ENCODE results near the gene FBXW7.

Gene FBXW7

DNA sequence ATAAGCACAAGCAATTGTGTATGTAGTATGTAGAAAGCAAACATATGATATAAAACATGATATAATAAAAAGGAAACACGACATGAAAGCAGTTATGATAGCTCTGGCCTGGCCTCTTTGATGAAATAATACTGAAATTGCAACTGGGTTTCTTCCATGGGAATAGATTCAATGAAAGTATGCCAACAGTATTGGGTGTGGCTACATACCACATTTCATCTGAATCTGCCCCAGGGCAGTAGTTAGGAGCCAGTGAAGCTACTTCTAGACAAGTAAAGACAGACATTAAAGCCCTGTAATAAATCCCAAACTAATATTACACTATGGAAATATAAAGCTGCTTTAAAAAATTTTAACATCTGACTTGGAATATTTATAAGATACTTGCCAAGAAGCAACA lies 207.3 kb downstream of the FBXW7 start:
- DNase-seq (ENCODE audit: low read depth): no peak

DNA sequence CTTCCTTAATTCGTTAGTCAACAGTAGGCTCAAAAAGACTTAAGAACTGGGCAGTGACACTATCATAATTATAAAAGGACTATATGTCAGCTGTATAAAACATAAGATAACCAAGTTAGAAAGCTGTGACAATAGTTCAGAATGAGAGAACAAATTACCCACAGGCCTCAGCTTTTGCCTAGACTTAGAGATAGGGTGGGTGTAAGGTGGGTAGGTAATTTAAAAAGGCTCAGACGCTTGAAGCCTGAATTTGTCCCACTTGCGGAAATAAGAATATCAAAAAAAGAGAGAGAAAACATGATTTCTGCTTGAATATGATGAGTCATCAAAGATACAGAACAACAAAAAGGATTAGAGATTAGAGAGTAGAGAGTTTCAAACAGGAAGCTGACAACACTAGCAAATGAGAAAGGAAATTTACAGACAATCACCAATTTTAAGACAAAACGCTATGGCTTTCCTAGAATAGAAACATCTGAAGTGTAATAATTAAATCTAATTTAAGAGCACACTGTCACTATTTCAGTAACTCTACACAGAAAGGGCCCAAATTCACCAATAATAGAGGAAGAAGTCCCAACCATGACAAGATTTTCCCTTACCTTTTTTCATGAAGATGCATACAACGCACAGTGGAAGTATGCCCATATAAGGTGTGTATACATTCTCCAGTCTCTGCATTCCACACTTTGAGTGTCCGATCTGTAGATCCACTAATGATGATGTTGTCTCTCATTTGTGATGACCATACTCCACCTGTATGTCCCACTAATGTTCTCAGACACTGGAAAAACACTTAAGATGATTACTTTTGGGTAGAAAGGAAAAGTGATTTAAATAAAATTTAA lies 208.1 kb downstream of the FBXW7 start:
- DNase-seq (ENCODE audit: low read depth): no peak

DNA sequence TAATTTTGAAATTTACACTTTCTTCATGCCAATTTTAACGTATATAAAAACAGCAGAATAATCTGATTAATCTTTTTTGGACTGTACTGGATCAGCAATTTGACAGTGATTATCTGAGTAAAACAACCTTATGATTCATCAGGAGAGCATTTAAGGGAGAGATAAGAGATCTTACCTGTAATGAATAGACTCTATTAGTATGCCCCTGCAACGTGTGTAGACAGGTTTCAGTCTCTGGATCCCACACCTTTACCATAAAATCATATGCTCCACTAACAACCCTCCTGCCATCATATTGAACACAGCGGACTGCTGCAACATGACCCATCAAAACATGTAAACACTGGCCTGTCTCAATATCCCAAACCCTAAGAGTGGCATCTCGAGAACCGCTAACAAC lies 210.1 kb downstream of the FBXW7 start:
- no peak for DNase-seq (ENCODE audit: low read depth)

DNA sequence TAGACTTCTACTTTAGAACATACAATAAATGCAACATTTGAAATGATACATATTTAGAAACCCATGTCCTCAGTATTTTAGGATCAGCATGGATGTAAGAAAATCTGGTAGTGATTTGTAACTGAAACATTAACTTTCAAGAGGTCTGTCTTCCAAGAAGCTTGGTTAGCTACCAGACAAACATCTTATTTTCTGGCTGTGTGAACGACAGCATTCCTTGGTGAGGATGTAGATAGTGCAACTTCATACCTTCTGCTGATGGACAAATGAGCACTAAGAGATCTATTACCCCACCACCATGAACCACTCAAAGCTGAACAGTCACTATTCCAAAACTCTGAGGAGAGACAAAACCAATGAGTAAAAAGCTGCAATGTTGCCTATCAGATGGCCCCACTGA lies 212.7 kb downstream of the FBXW7 start:
- no peak for DNase-seq (ENCODE audit: low read depth)

DNA sequence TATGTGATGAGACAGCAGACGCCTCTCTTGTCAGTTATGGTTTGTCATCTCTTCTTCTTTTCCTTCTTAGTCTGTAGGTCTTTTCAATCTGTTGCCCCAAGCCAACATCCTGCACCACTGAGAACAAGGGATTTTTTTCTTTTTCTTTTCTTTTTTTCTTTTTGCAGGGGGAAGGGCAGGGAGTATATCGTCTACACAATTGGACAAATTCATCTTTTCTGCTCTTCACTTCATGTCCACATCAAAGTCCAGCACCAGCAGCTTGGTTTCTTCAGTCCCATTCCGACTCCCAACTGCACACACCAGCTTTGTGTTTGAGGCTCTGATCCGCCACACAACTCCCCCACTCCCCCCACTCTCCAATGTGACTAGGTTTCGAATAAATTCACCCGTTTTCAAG lies 213.2 kb downstream of the FBXW7 start:
- DNase-seq (ENCODE audit: low read depth): no peak

DNA sequence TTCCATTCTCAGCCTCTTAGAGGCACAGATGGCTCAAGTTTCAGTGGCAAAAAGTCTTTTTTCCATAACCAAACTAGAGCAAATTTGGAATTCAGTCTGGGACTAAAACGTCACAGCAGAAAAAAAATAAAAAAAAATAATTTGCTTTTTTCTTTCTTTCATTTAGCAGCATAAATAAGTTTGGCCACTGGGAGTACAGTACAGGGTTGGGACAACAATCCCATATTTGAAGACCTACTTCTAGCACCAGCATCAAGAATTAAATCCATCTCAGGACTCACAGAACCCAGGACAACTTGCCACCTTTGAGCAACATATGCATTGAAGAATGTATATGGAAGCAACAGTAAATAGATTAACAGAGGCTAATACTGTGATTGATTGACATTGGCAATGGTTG lies 214.0 kb downstream of the FBXW7 start:
- no peak for DNase-seq (ENCODE audit: low read depth)

DNA sequence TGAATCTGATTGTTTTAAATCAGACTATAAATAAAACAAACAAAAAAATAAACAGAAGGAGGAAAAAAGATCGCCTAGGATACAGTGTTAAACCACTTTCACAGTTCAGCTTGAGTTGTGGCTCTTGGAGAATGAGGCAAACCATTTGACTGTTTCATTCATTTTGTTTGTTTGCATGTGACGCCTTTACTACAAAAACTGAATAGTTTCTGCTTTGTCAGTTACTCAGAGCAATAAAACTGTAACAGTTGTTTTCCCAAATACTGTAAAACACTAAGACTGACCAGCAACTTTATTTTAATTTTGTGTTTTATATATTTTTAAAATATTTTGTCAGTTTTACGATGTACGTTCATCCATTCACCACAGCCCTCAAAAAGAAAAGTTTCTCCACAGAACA lies 214.5 kb downstream of the FBXW7 start:
- DNase-seq (ENCODE audit: low read depth): no peak

DNA sequence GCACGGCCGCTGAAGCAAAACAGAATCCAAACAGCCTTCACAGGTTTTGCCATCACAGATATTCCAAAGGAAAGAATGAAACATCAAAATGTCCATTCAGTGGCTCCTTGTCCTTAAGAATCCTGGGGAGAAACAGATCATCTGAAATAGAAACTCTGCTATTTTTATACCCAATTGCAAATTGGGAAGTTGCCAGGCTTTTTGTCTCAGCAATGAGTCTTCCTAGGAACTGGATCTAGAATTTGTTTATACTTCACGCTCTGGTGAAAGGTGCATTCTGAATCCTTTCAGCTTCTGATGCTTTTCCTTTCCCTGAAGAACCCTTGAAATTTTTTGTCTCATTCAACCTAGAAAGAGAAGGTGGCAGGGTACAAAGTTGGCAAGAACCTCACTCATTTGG lies 218.9 kb downstream of the FBXW7 start:
- DNase-seq (ENCODE audit: low read depth): no peak

DNA sequence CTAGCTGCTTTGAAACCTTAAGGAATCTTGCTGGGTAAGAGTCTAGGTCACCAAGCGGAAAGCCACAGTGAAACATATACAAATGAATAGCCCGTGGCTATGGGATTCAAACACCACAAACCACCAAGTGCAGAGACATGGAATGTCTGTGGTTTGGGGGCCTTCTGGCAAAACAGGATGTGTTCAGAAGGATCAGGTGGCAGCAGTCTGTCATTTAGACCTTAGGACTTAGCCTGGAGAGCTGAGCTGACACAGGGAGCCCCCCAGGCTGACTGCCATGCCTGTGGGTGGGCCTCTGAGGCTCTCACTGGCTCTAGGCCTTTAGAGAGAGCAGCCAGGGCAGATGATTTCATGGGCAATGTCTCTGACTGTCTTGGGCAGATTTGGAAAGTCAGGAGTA lies 225.6 kb downstream of the FBXW7 start:
- no peak for DNase-seq (ENCODE audit: low read depth)

DNA sequence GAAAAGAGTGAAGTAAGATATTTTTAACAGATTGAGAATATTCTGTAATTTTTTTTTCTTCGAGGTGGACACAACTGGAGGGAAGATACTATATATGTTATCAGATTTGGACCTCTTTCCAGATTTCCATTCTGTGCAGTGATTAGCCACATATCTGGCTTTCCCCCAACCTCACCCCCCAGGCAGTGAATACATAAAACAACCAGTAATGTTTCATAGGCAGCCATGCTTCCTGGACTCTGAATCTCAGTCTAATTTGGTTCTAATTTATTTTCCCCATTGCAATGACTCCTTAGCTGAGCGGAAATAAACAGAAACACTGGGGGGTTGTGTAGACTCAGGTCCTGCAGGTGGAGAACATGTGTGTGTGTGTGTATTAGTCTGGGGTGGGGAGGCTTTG lies 226.5 kb downstream of the FBXW7 start:
- DNase-seq (ENCODE audit: low read depth): no peak

DNA sequence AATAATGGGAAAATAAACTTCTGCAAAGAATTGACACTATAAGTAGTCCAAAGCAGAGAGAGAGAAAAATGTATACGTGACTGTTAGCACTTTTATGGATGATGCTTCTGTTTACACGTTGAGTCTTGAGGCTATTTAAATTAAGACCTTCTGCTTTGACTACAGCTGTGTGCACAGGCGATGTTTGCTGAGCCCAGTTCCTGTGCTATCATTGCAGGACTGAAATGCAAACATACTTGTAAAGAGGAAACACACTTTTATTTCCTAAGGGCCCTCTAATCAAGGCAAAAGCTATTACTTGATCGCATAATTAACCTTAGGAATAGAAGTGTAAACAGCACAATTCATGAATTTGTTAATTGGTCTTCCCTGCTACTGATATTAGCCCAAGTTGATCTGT lies 226.9 kb downstream of the FBXW7 start:
- no peak for DNase-seq (ENCODE audit: low read depth)

DNA sequence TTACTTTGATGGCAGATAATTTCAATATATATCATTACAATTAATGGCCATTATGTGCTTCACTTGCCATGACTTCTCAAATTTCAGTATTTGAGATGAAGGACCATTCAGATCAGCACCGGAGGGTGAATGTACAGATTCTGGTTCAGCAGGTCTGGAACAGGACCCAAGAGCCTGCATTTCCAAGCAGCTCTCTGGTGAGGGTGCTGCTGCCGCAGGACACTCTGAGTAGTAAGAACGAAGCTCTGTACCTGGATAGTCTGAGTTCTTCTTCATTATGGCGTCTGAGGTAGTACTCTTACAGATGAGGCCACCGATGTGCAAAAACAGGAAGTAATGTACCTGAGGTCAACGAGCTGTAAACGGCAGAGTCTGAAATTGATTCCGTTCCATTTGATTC lies 228.2 kb downstream of the FBXW7 start:
- DNase-seq (ENCODE audit: low read depth): no peak

DNA sequence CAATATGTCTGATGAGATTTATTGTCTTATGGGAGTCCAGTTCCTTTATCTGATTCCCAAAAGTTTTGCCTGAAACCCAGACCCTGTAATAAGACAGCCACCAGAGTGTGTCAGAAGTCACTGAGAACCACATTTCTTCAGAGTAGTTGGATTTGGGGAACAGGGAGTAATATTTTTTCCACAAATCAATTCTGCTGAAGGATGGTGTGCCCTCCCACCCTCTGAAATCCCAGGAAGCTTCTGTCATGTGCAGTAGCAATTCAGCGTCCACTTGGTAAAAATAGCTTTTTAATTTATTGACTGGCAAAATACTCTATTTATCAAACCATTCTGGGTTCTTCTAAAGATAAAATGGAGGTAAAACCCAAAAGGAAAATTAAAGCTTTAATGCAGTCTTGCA lies 229.4 kb downstream of the FBXW7 start:
- no peak for DNase-seq (ENCODE audit: low read depth)

DNA sequence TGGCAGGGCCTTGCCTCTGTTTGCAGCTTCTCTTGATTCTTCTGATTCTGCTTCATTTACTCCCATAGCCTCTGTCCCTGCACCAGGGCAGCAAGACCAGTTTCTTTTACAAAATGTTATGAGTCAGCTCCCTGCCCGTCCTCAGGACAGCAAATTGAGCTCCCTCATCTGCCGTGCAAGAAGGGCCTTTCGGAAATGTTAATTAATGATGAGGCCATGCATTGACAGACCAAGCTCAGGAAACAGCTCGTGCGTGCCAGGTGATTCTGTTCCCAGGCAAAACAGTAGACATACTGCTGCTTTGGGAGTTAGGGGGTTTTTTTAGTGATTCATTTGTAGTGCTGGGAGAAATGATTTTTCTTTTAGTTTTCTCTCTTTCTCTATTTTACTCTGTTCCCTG lies 231.7 kb downstream of the FBXW7 start:
- no peak for DNase-seq (ENCODE audit: low read depth)

DNA sequence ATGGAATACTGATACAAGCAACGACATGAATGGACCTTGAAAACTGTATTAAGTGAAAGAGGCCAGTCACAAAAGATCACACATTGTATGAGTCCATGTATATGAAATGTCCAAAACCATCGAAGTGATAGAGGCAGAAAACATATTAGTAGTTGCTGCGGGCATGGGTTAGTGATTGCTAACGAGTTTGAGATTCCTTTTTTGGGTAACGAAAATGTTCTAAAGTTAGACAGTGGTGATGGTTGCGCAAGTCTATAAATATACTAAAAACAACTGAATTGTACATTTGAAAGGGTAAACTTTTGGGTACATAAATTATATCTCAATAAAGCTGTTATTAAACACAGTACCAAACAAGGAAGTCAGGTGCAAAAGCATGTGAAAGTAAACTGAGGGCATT lies 234.5 kb downstream of the FBXW7 start:
- DNase-seq (ENCODE audit: low read depth): no peak

DNA sequence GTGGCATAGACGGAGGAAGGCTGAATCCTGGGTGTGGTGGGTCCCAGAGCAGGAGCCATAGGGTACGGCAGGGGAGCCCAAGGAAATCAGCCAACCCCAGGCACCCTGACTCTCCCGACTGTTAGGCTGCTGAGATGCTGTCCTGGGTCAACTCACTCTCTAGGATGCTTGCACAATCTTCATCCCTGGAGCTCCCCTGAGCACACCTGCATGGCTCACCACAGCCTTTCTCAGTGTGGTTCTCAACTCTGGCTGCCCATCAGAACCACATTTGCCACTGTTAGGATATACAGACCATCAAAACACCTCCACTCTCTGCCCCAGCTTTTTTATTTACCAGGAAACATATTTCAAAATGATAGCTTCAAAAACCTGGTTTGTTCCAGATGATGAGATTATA lies 236.3 kb downstream of the FBXW7 start:
- DNase-seq (ENCODE audit: low read depth): no peak

DNA sequence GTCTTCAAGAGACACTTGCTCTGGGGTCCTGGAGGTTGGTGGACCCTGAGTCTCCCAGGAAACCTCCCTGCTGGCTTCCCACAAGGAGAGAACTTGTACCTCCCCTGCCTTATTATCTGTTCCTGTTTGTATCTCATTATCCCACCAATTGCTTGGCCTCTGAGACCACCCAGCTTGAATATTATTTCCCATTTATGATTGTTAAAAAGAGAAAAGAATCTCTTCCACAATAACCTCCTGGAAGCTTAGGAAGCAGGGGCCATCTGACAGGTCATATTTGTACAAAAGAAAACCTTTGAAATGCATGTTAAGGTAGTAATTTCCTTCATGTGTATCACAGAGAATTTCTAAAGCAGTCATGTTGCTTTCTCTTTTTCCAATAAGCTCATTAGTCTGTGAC lies 239.5 kb downstream of the FBXW7 start:
- DNase-seq (ENCODE audit: low read depth): no peak

DNA sequence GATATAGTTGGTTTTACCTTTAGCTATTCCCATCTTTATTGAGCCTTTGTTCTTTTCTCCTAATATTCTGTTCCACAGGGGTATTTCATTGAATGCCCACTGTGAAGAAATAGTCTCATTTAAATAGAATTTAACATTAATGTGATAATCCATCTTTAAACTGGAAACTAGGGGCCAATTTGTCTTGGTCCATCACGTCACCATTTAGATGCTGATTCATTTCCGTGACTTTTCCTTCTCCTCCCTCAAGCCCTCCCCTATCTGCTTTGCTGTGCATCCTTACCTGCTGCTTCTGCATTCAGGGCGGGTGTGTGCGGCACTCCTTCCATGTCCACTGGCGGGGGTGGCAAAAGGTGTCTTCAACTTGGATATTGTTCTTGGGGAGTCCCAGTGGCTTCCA lies 241.1 kb downstream of the FBXW7 start:
- DNase-seq (ENCODE audit: low read depth): no peak

DNA sequence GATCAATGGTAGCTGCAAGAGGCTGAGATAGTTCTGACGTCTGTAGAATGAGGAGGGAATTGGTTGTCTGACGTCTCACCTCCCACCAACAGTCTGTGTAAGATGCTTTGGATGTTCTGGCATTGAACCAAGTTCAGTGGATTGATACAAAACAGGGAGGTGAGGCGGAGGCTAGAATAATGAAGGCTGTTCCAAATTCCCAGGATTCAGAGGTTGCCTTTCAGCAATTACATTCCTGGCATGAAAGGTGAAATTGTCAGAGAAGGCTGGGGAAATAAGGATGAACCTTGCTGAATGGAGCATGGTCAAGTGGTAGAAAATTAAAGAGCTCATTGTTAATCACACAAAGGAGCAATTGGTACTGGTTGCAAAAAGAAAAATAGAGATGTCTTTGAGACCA lies 241.6 kb downstream of the FBXW7 start:
- no peak for DNase-seq (ENCODE audit: low read depth)

DNA sequence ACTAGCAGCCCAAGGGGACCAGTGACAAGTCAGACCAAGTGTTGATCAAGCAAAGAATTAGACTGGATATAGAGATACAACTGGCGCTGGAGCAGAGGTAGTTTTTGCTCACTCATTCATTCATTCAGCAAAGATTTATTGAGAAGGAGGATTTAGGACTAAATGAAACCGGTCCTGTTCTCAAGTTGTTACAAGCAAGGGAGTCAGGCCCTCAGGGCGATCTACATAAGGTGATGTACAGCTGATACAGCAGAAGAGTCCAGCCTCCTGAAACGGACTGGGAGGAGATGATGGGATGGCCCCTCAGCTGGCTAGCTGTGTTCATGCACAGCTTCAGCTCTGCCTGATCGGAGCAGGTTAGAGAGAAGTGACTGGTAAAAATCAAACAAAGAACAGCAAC lies 242.4 kb downstream of the FBXW7 start:
- no peak for DNase-seq (ENCODE audit: low read depth)

DNA sequence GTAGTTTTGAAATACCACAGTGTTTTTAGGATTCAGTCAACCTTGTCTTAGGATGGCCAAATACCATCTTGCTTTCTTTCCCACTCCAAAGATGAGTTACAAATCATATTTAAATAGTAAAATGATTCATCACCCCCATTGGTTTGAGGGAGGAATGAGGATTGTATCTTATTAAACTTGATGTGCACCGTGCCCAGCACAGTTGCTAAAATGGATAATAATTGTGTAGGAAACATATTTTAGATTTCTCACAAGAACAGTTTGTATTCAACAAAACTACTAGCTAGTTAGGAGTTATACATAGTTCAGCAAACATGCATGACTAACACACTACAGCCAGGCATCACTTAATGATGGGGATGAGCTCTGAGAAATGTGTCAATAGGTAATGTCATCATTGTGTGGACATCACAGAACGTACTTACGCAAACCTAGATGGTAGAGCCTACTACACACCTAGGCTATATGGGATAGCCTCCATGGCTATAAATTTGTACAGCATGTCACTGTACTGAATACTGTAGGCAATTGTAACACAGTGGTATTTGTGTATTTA lies 245.4 kb downstream of the FBXW7 start:
- DNase-seq (ENCODE audit: low read depth): no peak

DNA sequence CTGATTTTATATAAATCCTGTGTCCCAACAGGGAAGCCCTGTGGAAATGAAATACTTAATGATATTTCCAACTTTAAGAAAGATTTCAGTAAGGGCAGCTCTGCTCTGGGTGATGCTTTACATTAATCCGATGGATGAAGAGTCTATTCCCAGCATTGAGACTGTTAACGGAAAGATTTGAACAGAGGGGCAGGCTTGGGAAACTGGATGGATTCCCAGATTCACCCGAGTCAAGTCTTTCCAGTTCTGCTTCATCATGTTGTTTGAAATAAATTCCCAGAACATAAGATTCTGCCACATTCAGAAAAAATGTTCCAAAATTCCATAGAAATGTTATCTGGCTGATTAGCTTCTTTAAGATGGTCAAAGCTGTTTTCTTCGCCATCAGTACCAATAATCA lies 246.0 kb downstream of the FBXW7 start:
- no peak for DNase-seq (ENCODE audit: low read depth)

DNA sequence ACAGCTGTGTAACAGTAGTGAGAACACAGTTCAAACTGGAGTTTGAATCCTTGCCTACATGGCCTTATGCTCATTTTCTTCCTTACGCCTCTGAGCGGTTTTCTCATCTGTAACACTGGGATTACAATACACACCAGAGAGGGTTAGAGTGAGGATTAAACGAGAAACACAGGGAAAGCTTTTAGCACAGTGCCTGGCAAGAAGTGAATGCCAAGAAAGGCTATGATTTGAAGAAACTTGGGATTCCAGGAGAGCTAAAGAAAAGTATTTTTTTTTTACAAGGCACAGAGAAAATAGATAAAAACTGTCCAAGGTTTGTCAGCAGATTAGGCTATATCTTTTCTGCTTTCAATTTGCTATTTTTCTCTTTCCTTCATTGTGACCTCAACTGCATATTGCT lies 246.4 kb downstream of the FBXW7 start:
- DNase-seq (ENCODE audit: low read depth): no peak

DNA sequence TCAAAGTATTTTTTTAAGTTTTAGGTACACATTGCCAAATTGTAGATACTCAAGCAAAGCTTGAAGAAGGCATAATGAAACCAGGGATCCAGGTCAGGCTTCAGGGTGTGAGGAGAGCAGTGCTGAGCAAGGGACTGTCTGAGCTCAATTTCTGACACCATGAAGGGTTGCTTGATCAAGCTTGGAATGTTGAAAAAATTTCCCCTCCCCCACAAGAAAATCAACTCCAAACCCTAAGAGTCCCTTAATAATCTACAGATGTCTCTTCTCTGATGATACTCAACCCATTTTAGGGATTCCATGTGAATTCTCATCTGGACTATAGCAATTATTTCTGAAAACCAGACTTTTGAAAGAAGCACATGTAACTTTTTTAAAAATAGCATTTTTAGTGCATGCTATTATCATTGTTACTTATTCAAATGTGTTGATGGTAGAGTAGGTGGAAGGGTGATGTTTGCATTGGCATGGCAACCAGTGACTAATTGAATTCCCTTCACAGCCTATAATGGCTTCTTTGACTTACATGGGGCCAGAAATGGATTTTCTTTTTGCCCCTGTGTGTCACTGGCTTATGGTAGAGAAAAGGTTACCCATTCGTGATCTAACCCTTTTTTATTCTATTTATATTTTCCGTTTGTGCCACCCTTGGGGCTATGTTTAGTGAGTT lies 252.0 kb downstream of the FBXW7 start:
- DNase-seq (ENCODE audit: low read depth): no peak
